ENCODE measurements around the gene APOO.

DNA sequence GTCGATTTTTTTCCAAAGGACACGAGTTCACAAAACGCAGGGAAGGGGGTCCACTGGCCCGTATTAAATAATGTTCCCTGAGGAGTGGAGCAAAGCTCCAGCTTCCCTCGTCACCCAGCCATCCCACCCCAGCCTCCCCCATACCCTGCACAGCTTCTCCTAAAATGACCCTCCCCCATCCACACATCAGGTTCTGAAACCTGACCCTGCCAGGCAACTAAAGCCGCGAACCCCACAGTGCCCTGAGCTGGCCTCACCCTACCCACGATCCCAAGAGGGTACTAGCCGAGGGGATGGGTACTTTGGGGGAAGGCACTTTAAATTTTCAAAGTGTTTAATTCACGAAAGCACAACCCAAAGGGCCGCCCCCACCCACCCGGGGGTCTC, 634 bp downstream of the APOO start:
- TF ChIP-seq, protein P1, sequence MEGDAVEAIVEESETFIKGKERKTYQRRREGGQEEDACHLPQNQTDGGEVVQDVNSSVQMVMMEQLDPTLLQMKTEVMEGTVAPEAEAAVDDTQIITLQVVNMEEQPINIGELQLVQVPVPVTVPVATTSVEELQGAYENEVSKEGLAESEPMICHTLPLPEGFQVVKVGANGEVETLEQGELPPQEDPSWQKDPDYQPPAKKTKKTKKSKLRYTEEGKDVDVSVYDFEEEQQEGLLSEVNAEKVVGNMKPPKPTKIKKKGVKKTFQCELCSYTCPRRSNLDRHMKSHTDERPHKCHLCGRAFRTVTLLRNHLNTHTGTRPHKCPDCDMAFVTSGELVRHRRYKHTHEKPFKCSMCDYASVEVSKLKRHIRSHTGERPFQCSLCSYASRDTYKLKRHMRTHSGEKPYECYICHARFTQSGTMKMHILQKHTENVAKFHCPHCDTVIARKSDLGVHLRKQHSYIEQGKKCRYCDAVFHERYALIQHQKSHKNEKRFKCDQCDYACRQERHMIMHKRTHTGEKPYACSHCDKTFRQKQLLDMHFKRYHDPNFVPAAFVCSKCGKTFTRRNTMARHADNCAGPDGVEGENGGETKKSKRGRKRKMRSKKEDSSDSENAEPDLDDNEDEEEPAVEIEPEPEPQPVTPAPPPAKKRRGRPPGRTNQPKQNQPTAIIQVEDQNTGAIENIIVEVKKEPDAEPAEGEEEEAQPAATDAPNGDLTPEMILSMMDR (IDR thresholded peaks at IDR 0.05) = no peak
- TF ChIP-seq POLR2A (IDR thresholded peaks at IDR 0.05) = no peak
